GM18526 (cell line): Measurements from ENCODE around the gene CBFA2T3.
A peak's percentile ranks its signal among the peaks of the same experiment; 100 is the strongest.

Source experiments
- POLR2A ChIP-seq: IDR thresholded peaks from 3 replicates; pipeline ENCODE4 v1.6.1; 2011; ENCODE audit not compliant: insufficient read length; ENCODE audit errors: extremely low read depth

CBFA2T3 gene

GRCh38 chr16:88977018-88977811 lies at the start of gene CBFA2T3:
Gene CBFA2T3 (minus strand): TSS chr16:88977207. CDS start chr16:88976807, 400 bp downstream.
- peak; percentile 51 for TF ChIP-seq POLR2A

- no peak for TF ChIP-seq POLR2A
These were observed 49.2 kb upstream of the CBFA2T3 start for GRCh38 chr16:89026121-89026612.

- TF ChIP-seq POLR2A = no peak
These were observed 48.6 kb upstream of the CBFA2T3 start for GRCh38 chr16:89025636-89026035.

GRCh38 chr16:89024546-89025060 lies 47.6 kb upstream of the CBFA2T3 start:
- no peak for TF ChIP-seq POLR2A

- TF ChIP-seq POLR2A = no peak
These were observed 46.9 kb upstream of the CBFA2T3 start for GRCh38 chr16:89023621-89024511.

- no peak for TF ChIP-seq POLR2A
These were observed 46.1 kb upstream of the CBFA2T3 start for GRCh38 chr16:89023151-89023551.

GRCh38 chr16:89022051-89022836 lies 45.2 kb upstream of the CBFA2T3 start:
- TF ChIP-seq POLR2A = no peak

- TF ChIP-seq POLR2A = no peak
These were observed 44.1 kb upstream of the CBFA2T3 start for GRCh38 chr16:89020925-89021595.

GRCh38 chr16:89020068-89020924 lies 43.3 kb upstream of the CBFA2T3 start:
- no peak for TF ChIP-seq POLR2A

GRCh38 chr16:89019511-89019910 lies 42.5 kb upstream of the CBFA2T3 start:
- TF ChIP-seq POLR2A = no peak

- no peak for TF ChIP-seq POLR2A
These were observed 41.5 kb upstream of the CBFA2T3 start for GRCh38 chr16:89018282-89019158.

- TF ChIP-seq POLR2A = no peak
These were observed 40.7 kb upstream of the CBFA2T3 start for GRCh38 chr16:89017543-89018281.

- TF ChIP-seq POLR2A = no peak
These were observed 38.4 kb upstream of the CBFA2T3 start for GRCh38 chr16:89015271-89015859.
